GM18526 (cell line): ENCODE data around the gene DPM2.

Experiments used
- POLR2A ChIP-seq: IDR thresholded peaks from 3 replicates; pipeline ENCODE4 v1.6.1; 2011; ENCODE audit not compliant: insufficient read length; ENCODE audit errors: extremely low read depth

DPM2 gene

GRCh38 chr9:127912296-127912695 is 25.4 kb downstream of the DPM2 start:
- TF ChIP-seq POLR2A: no peak

- no peak for TF ChIP-seq POLR2A
Measured at GRCh38 chr9:127910613-127911205, 26.9 kb downstream of the DPM2 start.

GRCh38 chr9:127909839-127910273 is 27.8 kb downstream of the DPM2 start:
- no peak for TF ChIP-seq POLR2A

- no peak for TF ChIP-seq POLR2A
Measured at GRCh38 chr9:127908660-127908926, 29.1 kb downstream of the DPM2 start.

- TF ChIP-seq POLR2A: no peak
Measured at GRCh38 chr9:127907867-127908659, 29.6 kb downstream of the DPM2 start.

- TF ChIP-seq POLR2A: peak; percentile 49
Measured at GRCh38 chr9:127905788-127906191, 31.9 kb downstream of the DPM2 start.

- peak; percentile 27 for TF ChIP-seq POLR2A
Measured at GRCh38 chr9:127905004-127905728, 32.5 kb downstream of the DPM2 start.

GRCh38 chr9:127904561-127905003 is 33.1 kb downstream of the DPM2 start:
- peak; percentile 5 for TF ChIP-seq POLR2A

- TF ChIP-seq POLR2A: peak; percentile 49
Measured at GRCh38 chr9:127903557-127904475, 33.8 kb downstream of the DPM2 start.

- TF ChIP-seq POLR2A: peak; percentile 48
Measured at GRCh38 chr9:127899128-127899943, 38.3 kb downstream of the DPM2 start, which contains the start of gene ST6GALNAC6. Gene ST6GALNAC6, minus strand, starts transcription at chr9:127899603. Its CDS starts 1,622 bp downstream, at chr9:127897981.

- no peak for TF ChIP-seq POLR2A
Measured at GRCh38 chr9:127898433-127899127, 39.1 kb downstream of the DPM2 start.

GRCh38 chr9:127897193-127897692 is 40.4 kb downstream of the DPM2 start:
- no peak for TF ChIP-seq POLR2A
